ENCODE data around the gene USP24.

The USP24 gene

GRCh38 chr1:55225228-55225627 is 10.1 kb upstream of the USP24 start:
- no peak for TF ChIP-seq ZFX (IDR thresholded peaks at IDR 0.05)
- TF ChIP-seq, protein P1, sequence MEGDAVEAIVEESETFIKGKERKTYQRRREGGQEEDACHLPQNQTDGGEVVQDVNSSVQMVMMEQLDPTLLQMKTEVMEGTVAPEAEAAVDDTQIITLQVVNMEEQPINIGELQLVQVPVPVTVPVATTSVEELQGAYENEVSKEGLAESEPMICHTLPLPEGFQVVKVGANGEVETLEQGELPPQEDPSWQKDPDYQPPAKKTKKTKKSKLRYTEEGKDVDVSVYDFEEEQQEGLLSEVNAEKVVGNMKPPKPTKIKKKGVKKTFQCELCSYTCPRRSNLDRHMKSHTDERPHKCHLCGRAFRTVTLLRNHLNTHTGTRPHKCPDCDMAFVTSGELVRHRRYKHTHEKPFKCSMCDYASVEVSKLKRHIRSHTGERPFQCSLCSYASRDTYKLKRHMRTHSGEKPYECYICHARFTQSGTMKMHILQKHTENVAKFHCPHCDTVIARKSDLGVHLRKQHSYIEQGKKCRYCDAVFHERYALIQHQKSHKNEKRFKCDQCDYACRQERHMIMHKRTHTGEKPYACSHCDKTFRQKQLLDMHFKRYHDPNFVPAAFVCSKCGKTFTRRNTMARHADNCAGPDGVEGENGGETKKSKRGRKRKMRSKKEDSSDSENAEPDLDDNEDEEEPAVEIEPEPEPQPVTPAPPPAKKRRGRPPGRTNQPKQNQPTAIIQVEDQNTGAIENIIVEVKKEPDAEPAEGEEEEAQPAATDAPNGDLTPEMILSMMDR (conservative IDR thresholded peaks at IDR 0.05): no peak
- H3K27ac ChIP-seq: no peak overlapping the region

GRCh38 chr1:55224729-55225128 is 9.6 kb upstream of the USP24 start:
- TF ChIP-seq, protein P1 (conservative IDR thresholded peaks at IDR 0.05): no peak
- TF ChIP-seq ZFX (IDR thresholded peaks at IDR 0.05): no peak
- H3K27ac ChIP-seq: no peak overlapping the region

- H3K27ac ChIP-seq: no peak overlapping the region
- TF ChIP-seq, protein P1 (conservative IDR thresholded peaks at IDR 0.05): no peak
- TF ChIP-seq ZFX (IDR thresholded peaks at IDR 0.05): no peak
Measured at GRCh38 chr1:55222152-55222551, 7.0 kb upstream of the USP24 start.

DNA sequence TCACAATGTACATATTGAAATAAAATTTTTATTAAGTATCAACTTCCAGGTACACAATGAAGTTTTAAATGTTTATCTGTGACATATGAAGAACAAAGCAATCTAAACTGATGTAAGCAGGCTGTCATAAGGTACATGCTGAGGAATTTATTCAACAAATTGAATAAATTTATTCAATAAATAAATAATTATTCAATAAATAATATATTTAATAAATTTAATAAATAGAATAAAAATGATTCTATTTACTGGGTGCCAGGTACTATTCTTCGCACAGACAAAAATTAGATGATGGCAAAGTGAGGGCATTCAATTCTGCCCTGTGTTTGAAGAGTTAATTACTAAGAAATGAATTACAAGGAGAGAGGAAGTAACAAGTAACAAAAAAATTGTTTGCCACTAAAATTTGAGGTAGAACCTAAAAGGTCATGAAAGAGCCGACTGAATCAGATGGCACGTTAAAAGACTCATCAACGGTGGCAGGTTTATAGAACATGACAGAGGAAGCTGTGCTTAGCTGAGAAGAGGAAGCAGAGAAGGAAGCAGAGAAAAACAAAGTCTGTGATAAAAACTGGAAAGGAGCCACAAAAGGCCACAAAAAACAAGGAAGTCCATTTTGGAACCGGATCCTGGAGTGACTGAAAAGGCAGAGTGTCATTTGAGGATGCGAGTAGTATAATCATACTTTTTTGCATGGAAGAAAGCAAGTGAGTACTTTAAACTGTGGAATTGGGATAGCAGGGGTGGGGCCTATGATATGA is 2.2 kb upstream of the USP24 start:
- H3K27ac ChIP-seq: no peak overlapping the region
- no peak for TF ChIP-seq ZFX (IDR thresholded peaks at IDR 0.05)
- TF ChIP-seq, protein P1 (conservative IDR thresholded peaks at IDR 0.05): no peak

- peak overlapping the region; percentile 88 for H3K27ac ChIP-seq
- TF ChIP-seq ZFX (IDR thresholded peaks at IDR 0.05): no peak
- TF ChIP-seq, protein P1 (conservative IDR thresholded peaks at IDR 0.05): no peak
Measured at GRCh38 chr1:55216096-55216495, 932 bp upstream of the USP24 start.

- H3K27ac ChIP-seq: peak overlapping the region; percentile 88
- peak; percentile 99 for TF ChIP-seq ZFX (IDR thresholded peaks at IDR 0.05)
- TF ChIP-seq, protein P1 (conservative IDR thresholded peaks at IDR 0.05): no peak
Measured at GRCh38 chr1:55214934-55215193, 300 bp downstream of the USP24 start.

DNA sequence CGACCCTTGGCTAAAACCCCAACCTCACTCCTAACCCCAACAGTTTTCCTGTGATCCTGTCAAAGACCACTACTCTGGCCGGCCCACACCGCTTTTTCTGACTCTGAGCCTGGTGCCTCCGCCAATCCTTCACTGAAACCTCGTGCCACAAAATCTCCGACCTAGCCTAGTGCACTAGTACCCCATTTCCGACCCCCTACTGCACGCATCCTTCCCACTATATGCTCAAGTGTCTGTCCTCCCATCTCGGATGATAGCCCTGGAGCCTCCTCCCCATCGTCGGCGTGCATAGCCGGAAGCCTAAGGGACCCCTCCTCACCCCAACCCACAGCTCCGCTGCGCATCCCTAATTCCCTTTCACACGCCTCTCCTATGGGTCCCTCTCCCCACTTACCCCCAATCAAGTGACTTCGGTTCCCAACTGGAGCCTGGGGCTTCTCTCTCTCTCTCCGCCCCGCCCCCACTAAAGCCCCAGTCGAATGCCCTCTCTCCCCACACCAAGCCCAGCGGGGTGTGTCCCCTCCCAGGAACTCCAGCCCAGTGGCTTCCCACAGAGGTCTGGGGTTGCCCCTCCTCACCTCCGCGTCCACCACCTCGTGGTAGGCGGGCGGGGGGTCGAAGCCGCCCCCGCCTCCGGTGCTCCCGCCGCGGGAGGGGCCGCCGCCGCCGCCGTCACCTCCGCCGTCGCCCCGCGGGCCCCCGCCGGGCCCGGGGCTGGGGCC is 791 bp downstream of the USP24 start:
- no peak for TF ChIP-seq ZFX (IDR thresholded peaks at IDR 0.05)
- TF ChIP-seq, protein P1 (conservative IDR thresholded peaks at IDR 0.05): no peak
- peak overlapping the region; percentile 88 for H3K27ac ChIP-seq

Data from C4-2B (cell line).